Smooth muscle cell (in vitro differentiated cells): ENCODE results near the gene BMP8B. TPM values are rescaled to one million over a fixed set of nuclear protein-coding genes. Genes with fewer than 3 reads are reported as not detected.
"Not testable (repeated sequence)": the region's sequence is repeated elsewhere in the genome, so short reads cannot be mapped to it uniquely, and the experiment has no call there.

ENCODE experiments used
- DNase-seq: peaks from one replicate; lab custom pipeline; 2025; ENCODE audit not compliant: unreplicated experiment; lab: John Stamatoyannopoulos, UW
- H2AFZ ChIP-seq: fragments of 200-600 bp; sonication (generic); 2 replicates; pipeline ENCODE4 v1.6.0; 2016; ENCODE audit warnings: antibody characterized with exemption, low read depth, mild to moderate bottlenecking
- H3F3A ChIP-seq: fragments of 200-600 bp; sonication (generic); 2 replicates; pipeline ENCODE4 v1.6.0; 2017; ENCODE audit warnings: antibody characterized with exemption, low read depth
- H3K27ac ChIP-seq: fragments of 200-600 bp; sonication (generic); 2 replicates; pipeline ENCODE4 v1.5.1; 2016; ENCODE audit warnings: low read depth, mild to moderate bottlenecking
- H3K27me3 ChIP-seq: fragments of 200-600 bp; sonication (generic); 2 replicates; pipeline ENCODE4 v1.6.1; 2016; ENCODE audit warnings: low read depth, mild to moderate bottlenecking
- H3K36me3 ChIP-seq: fragments of 200-600 bp; sonication (generic); 2 replicates; pipeline ENCODE4 v1.5.1; 2016; ENCODE audit warnings: low read depth
- H3K4me1 ChIP-seq: fragments of 200-600 bp; sonication (generic); 2 replicates; pipeline ENCODE4 v1.5.1; 2016; ENCODE audit warnings: low read depth
- H3K4me2 ChIP-seq: fragments of 200-600 bp; sonication (generic); 2 replicates; pipeline ENCODE4 v1.6.0; 2016; ENCODE audit warnings: mild to moderate bottlenecking
- H3K4me3 ChIP-seq: fragments of 200-600 bp; sonication (generic); 2 replicates; pipeline ENCODE4 v1.5.1; 2016; ENCODE audit warnings: mild to moderate bottlenecking
- H3K79me2 ChIP-seq: fragments of 200-600 bp; sonication (generic); 2 replicates; pipeline ENCODE4 v1.6.0; 2016; ENCODE audit warnings: low read depth, mild to moderate bottlenecking
- H3K9ac ChIP-seq: fragments of 200-600 bp; sonication (generic); 2 replicates; pipeline ENCODE4 v1.6.0; 2016; ENCODE audit warnings: low read depth
- H3K9me3 ChIP-seq: fragments of 200-600 bp; sonication (generic); replicated peaks from 2 replicates; pipeline ENCODE4 v1.5.1; 2016; ENCODE audit warnings: low read depth
- H4K20me1 ChIP-seq: fragments of 200-600 bp; sonication (generic); 2 replicates; pipeline ENCODE4 v1.6.0; 2016; ENCODE audit warnings: low read depth
- WGBS: methylation state at CpG from one replicate; pipeline ENCODE4 v1.1.7; 2016; ENCODE audit warnings: low lambda C conversion rate; 5-methylcytosine and 5-hydroxymethylcytosine counted together
- polyA plus RNA-seq: library from polyadenylated mRNA; unstranded; fragments of >200 nt; fragmentation: Nextera tagmentation; extraction: Ambion mirVana; gene quantifications from 2 replicates; pipeline ENCODE4 v1.2.1, GENCODE V29; 2016
- total RNA-seq: library from RNA; depleted of rRNA; stranded (reverse); fragments of >200 nt; gene quantifications from 2 replicates; pipeline ENCODE4 v1.2.3, GENCODE V29; 2014

The BMP8B gene
- total and polyA plus RNA-seq, 2 experiments from 2014 or later, result 0.06 TPM; not detected in 1

- not testable (repeated sequence) for H3K4me1 ChIP-seq, H3K27me3 ChIP-seq, H3K79me2 ChIP-seq, DNase-seq, H3F3A ChIP-seq, H3K9me3 ChIP-seq, H3K27ac ChIP-seq, H2AFZ ChIP-seq, H3K36me3 ChIP-seq, H3K9ac ChIP-seq, H4K20me1 ChIP-seq
- 50% methylated on average over 4 of the region's 57 CpGs for WGBS
- Histone ChIP-seq H3K4me2 (peak within 1 kb of the TSS; percentile 71), H3K4me3 (peak within 1 kb of the TSS; percentile 26)
Measured at GRCh38 chr1:39771022-39771532, 17.6 kb downstream of the BMP8B start, which contains the start of gene OXCT2. OXCT2 (minus strand) TSS chr1:39771348; CDS start chr1:39771255, 93 bp downstream.

- H3K4me3 ChIP-seq, result peak overlapping the region; percentile 26
- not testable (repeated sequence) for H3K4me1 ChIP-seq, H3F3A ChIP-seq, H2AFZ ChIP-seq, H3K79me2 ChIP-seq, H3K27me3 ChIP-seq, H3K27ac ChIP-seq, H3K9ac ChIP-seq, H3K9me3 ChIP-seq, H3K36me3 ChIP-seq, DNase-seq, H4K20me1 ChIP-seq
- peak overlapping the region; percentile 71 for H3K4me2 ChIP-seq
- 26% methylated on average over 20 of the region's 71 CpGs for WGBS
Measured at GRCh38 chr1:39770100-39771021, 18.3 kb downstream of the BMP8B start.

DNA sequence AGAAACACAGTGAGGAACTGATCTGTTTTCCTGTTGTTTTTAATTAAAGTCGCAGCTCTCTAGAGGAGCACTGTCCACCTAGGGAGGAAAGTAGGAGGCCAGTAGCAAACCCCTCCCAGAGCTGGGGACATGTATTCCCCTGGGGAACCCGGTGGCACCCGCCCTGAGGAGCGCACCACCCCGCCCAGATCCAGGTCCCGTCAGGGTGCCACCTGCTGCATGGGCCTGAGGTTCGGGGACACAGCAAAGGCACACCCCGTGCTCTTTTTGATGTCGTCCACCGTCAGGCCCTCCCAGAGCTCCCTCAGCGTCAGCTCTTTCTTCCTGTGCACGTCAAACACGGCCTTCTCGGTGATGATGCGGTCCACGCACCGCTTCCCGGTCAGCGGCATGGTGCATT, 19.2 kb downstream of the BMP8B start:
- not testable (repeated sequence) for H3F3A ChIP-seq, DNase-seq, H3K4me1 ChIP-seq, H3K4me3 ChIP-seq, H3K4me2 ChIP-seq, H3K27ac ChIP-seq, H3K79me2 ChIP-seq, H4K20me1 ChIP-seq, H3K9me3 ChIP-seq, H3K9ac ChIP-seq, H2AFZ ChIP-seq, H3K27me3 ChIP-seq, H3K36me3 ChIP-seq
- 95% methylated on average over 18 of the region's 19 CpGs for WGBS

DNA sequence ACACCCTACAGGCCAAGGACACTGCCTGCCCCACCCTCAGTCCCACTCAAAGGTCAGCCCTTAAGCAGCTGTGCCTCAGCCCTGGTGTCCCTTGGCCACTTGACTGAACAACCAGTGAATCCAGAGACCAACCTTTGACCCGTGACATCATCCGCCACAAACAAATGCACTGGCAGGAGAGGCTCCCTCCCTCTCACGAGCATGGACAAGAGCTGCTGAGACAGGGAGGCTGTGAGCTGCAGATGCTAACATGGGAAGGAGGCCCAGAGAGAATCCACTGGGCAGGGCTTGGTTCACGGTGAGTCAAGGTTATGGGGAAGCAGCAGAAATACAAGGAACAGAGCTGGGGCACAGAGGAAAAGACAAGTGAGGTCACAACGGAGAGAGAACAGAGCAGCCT, 22.2 kb downstream of the BMP8B start:
- not testable (repeated sequence) for H3K4me2 ChIP-seq, H3K9ac ChIP-seq, H4K20me1 ChIP-seq, DNase-seq, H3K27ac ChIP-seq, H3F3A ChIP-seq, H3K4me3 ChIP-seq, H3K4me1 ChIP-seq, H3K79me2 ChIP-seq, H3K27me3 ChIP-seq, H3K36me3 ChIP-seq, H3K9me3 ChIP-seq, H2AFZ ChIP-seq
- WGBS, result 71% methylated on average over 1 of the region's 5 CpGs

DNA sequence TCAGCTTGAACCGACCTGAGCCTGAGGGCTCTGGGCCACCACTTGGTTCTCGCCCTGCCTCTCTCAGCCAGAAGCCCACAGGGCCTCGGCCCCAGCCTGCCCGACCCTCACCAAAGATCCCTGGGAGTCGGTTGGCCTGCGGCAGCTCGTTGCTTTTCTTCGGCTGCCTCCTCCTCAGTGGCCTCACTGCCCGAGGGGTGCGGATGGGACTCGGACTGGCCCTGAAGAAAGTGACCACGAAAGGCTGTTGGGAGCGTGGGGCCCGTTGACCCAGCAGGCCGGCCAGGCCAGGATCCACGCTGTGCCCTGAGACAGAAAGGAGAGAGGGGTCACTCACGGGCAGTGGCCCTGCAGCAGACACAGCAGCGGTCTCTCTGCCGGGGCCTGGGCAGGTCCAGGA, 24.2 kb downstream of the BMP8B start:
- not testable (repeated sequence) for H3F3A ChIP-seq, H3K36me3 ChIP-seq, H3K27me3 ChIP-seq, H2AFZ ChIP-seq, H3K27ac ChIP-seq, H3K4me2 ChIP-seq, H3K4me1 ChIP-seq, DNase-seq, H3K9ac ChIP-seq, H3K4me3 ChIP-seq, H4K20me1 ChIP-seq, H3K9me3 ChIP-seq, H3K79me2 ChIP-seq
- WGBS, result 94% methylated on average over 12 of the region's 19 CpGs

DNA sequence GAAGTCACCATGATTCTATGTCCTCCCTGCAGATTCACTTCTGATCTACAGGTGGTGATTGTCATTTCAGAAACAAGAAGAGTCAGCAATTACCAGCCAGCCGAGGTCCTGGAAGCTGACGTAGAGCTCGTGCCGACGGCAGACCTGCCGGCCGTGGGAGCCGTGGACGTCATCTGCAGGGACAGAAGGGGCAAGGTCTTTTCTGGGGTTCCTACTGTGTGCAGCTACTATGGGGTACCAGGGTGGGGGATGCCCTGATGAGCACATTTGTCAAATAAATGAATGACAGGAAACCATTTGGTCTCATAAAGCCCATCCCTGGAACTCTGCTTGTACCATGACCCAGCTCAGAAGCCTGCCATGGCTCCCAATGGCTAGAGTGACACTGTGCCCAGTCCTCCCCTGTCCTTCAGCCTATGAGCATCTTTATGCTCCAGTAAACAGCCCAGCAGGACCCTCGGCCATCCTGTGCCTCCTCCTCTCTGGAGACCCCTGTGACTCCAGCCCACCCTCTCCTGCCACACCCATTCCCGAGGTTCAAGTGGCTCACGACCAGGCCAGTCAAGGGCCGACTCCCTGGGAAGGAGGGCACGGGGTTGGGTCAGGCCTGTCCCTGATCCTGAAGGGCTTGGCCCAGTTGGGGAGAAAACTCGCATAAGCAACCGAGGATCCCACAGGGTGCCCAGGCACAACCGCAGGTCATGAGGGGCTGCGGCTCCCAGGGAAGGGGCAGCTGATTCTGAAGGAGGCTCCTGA, 24.9 kb downstream of the BMP8B start:
- not testable (repeated sequence) for H4K20me1 ChIP-seq, H3K9ac ChIP-seq, H3K79me2 ChIP-seq, H3K4me3 ChIP-seq, H3K9me3 ChIP-seq, H3K27me3 ChIP-seq, H3K36me3 ChIP-seq, H3K27ac ChIP-seq, H3K4me1 ChIP-seq, DNase-seq, H2AFZ ChIP-seq, H3F3A ChIP-seq, H3K4me2 ChIP-seq
- 83% methylated on average over 18 of the region's 18 CpGs for WGBS
